OCI-LY3 (cell line): ENCODE data around the gene LDLR.
"Not testable (repeated sequence)": the region's sequence is repeated elsewhere in the genome, so short reads cannot be mapped to it uniquely, and the experiment has no call there.

ENCODE experiments used
- H2AFZ ChIP-seq: fragments of 200-600, 300-600 bp; shearing (Covaris generic); 2 replicates; pipeline ENCODE4 v1.6.0; 2014; ENCODE audit warnings: antibody characterized with exemption, low read depth, low read length
- H3K27ac ChIP-seq: fragments of 200-600, 300-600 bp; sonication (generic); 2 replicates; pipeline ENCODE4 v1.5.1; 2014; ENCODE audit warnings: mild to moderate bottlenecking, low read length, moderate library complexity, mixed read lengths
- H3K27me3 ChIP-seq: fragments of 200-600, 300-600 bp; sonication (generic); 2 replicates; pipeline ENCODE4 v1.6.1; 2014; ENCODE audit warnings: low read depth, low read length, mixed read lengths
- H3K36me3 ChIP-seq: fragments of 200-600, 300-600 bp; sonication (generic); replicated peaks from 2 replicates; pipeline ENCODE3; 2014; ENCODE audit warnings: low read depth, low read length, mixed read lengths
- H3K4me1 ChIP-seq: fragments of 300-600, 200-600 bp; sonication (generic); 2 replicates; pipeline ENCODE4 v1.6.1; 2014; ENCODE audit warnings: low read length, mixed read lengths
- H3K4me2 ChIP-seq: fragments of 200-600, 300-600 bp; sonication (generic); 2 replicates; pipeline ENCODE4 v1.6.1; 2014; ENCODE audit warnings: low read length, mixed read lengths
- H3K4me3 ChIP-seq: fragments of 300-600, 200-600 bp; sonication (generic); 2 replicates; pipeline ENCODE4 v1.5.1; 2014; ENCODE audit warnings: antibody characterized with exemption, mild to moderate bottlenecking, low read length, moderate library complexity
- H3K79me2 ChIP-seq: fragments of 300-600, 200-600 bp; shearing (Covaris generic); 2 replicates; pipeline ENCODE4 v1.6.1; 2014; ENCODE audit warnings: mild to moderate bottlenecking, low read length, mixed read lengths
- H3K9ac ChIP-seq: fragments of 300-600, 200-600 bp; shearing (Covaris generic); 2 replicates; pipeline ENCODE4 v1.6.0; 2014; ENCODE audit warnings: mild to moderate bottlenecking, low read length, moderate library complexity
- H3K9me3 ChIP-seq: fragments of 200-600, 300-600 bp; shearing (Covaris generic); 2 replicates; pipeline ENCODE4 v1.6.1; 2014; ENCODE audit warnings: low read length, mixed read lengths; ENCODE audit not compliant: insufficient read depth
- H4K20me1 ChIP-seq: fragments of 200-600, 300-600 bp; sonication (generic); 2 replicates; pipeline ENCODE4 v1.6.1; 2016; ENCODE audit warnings: low read length, mixed read lengths; ENCODE audit not compliant: insufficient read depth
- CTCF ChIP-seq: fragments of 200-600, 300-600 bp; sonication (generic); IDR thresholded peaks from 2 replicates; pipeline ENCODE4 v1.5.1; 2014; ENCODE audit warnings: antibody characterized with exemption, low read length, low read depth
- EZH2phosphoT487 ChIP-seq: fragments of 200-600 bp; shearing (Covaris generic); IDR thresholded peaks from 2 replicates; pipeline ENCODE4 v1.6.1; 2018; ENCODE audit warnings: antibody characterized with exemption, mixed run types, low read depth

LDLR gene

GRCh38 chr19:11159598-11160439 is 70.6 kb downstream of the LDLR start:
- Histone ChIP-seq H3K9ac (no peak overlapping the region), H3K4me1 (peaks cover 6% of the 10 kb centered on the region), H4K20me1 (no peaks in the 10 kb centered on the region), H3K4me2 (no peak overlapping the region), H2AFZ (no peak overlapping the region), H3K27me3 (peaks cover 5% of the 10 kb centered on the region; the same call in 1 of the 2 replicates), H3K79me2 (peaks cover 8% of the 10 kb centered on the region), H3K4me3 (no peak overlapping the region), H3K9me3 (no peaks in the 10 kb centered on the region), H3K36me3 (no peaks in the 10 kb centered on the region), H3K27ac (no peak overlapping the region)
- TF ChIP-seq EZH2phosphoT487 = no peak
- TF ChIP-seq CTCF = no peak

GRCh38 chr19:11160440-11160768 is 71.1 kb downstream of the LDLR start:
- not testable (repeated sequence) for H3K27ac ChIP-seq, H3K4me2 ChIP-seq, H3K9ac ChIP-seq

DNA sequence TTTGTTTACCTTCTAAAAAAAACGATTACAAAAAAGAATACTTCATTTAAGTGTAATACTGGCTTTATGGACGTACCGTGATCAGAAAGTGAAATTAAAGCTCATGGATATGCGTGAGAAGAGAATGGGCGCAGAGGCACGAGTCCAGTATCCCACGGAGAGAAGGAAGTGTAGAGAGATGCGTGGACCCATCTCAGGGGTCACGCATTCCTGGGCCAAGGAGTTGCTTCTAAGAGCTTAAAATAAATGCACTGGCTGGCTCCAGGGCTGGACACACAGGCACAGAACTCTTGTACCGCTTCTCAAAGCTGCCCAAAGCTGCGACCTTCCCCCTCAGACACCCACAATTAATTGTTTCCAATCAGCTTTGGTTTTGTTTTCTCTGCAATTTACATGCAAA is 75.0 kb downstream of the LDLR start:
- peaks cover 5% of the 10 kb centered on the region; the same call in 1 of the 2 replicates for H3K27me3 ChIP-seq
- H3K4me3 ChIP-seq = no peak overlapping the region
- H3K27ac ChIP-seq = no peak overlapping the region
- H3K9me3 ChIP-seq = no peaks in the 10 kb centered on the region
- H4K20me1 ChIP-seq = no peaks in the 10 kb centered on the region
- no peak overlapping the region for H3K4me2 ChIP-seq
- H3K36me3 ChIP-seq = no peaks in the 10 kb centered on the region
- TF ChIP-seq EZH2phosphoT487 = no peak
- TF ChIP-seq CTCF = no peak
- H3K4me1 ChIP-seq = no peaks in the 10 kb centered on the region
- no peak overlapping the region for H2AFZ ChIP-seq
- H3K79me2 ChIP-seq = no peaks in the 10 kb centered on the region
- no peak overlapping the region for H3K9ac ChIP-seq

More at GRCh38 chr19:11160440-11160768, 71.1 kb downstream of the LDLR start:
- not testable (repeated sequence) for H3K79me2 ChIP-seq, H3K4me3 ChIP-seq, H3K36me3 ChIP-seq, H3K27me3 ChIP-seq, H4K20me1 ChIP-seq, H2AFZ ChIP-seq, H3K9me3 ChIP-seq, H3K4me1 ChIP-seq

DNA sequence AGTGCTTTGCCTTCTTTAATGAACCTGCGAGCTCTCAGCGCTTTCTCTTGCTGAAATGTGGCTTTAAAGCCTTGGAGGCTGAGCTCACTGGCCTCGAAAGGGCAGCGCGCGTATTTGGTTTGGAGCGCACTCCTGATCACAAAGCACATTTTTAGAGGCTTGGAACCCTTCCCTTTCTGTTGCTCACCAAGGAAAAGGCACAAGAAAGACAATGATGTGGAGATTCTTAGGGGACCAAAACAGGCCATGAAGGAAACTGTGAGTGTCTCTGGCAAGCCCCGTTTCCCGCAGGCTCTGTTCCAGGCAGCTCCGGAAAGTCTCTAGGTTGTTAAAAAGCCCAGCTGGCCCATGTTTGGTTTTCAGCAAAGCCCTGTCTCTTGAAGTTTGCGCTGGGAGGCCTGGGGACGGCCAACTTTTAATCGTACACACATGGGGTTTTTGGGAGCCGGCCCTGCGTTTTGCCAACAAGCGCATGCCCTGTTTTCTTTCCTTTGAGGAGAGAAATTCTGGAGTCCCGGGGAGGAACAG is 75.7 kb downstream of the LDLR start:
- no peaks in the 10 kb centered on the region for H3K79me2 ChIP-seq
- no peak overlapping the region for H3K4me3 ChIP-seq
- no peaks in the 10 kb centered on the region for H3K4me1 ChIP-seq
- peaks cover 5% of the 10 kb centered on the region; the same call in 1 of the 2 replicates for H3K27me3 ChIP-seq
- TF ChIP-seq EZH2phosphoT487 (no peak), CTCF (no peak)
- H4K20me1 ChIP-seq = no peaks in the 10 kb centered on the region
- H3K9ac ChIP-seq = no peak overlapping the region
- no peak overlapping the region for H2AFZ ChIP-seq
- no peak overlapping the region for H3K27ac ChIP-seq
- H3K36me3 ChIP-seq = no peaks in the 10 kb centered on the region
- no peaks in the 10 kb centered on the region for H3K9me3 ChIP-seq
- no peak overlapping the region for H3K4me2 ChIP-seq
